HCT116 (cell line): ENCODE results near the gene GM2A. TPM values are rescaled to one million over a fixed set of nuclear protein-coding genes. Genes with fewer than 3 reads are reported as not detected.

ENCODE experiments used
- ATAC-seq: fragments of 200-7000 bp; cut with Tn5 transposase; 2 replicates; pipeline ENCODE4 v1.9.1; 2020; ENCODE audit warnings: mild to moderate bottlenecking, moderate library complexity
- BruUV-seq: library from RNA; stranded (reverse); fragments of 400-500 nt; replicated peaks from 2 replicates; lab custom pipeline; 2021; lab: Mats Ljungman, UMichigan
- CTCF ChIA-PET: fragments of 300-600 bp; sonication (Branson Sonifier 250); formaldehyde crosslinking; loops from one replicate; lab custom pipeline; 2021; ENCODE audit warnings: antibody characterized with exemption; lab: Charles Lee
- POLR2A ChIA-PET: fragments of 300-600, 350-600 bp; sonication (Branson Sonifier 250); formaldehyde crosslinking; loops from one replicate; lab custom pipeline; 2021; ENCODE audit warnings: antibody characterized with exemption; lab: Charles Lee
- RAD21 ChIA-PET, 2 experiments: fragments of 300-600 bp; sonication (Branson Sonifier 250); formaldehyde crosslinking; loops; one replicate each; lab custom pipeline; 2023; ENCODE audit warnings: low total read pairs in 2 of 2; ENCODE audit not compliant: uncharacterized antibody in 2 of 2, unreplicated experiment in 2 of 2, low non-redundant PET in 1 of 2; lab: Charles Lee
- DNase-seq: peaks from one replicate; pipeline ENCODE4 v3.0.0-alpha.2; 2010; ENCODE audit warnings: low read depth, low spot score
- H2AFZ ChIP-seq: fragments of 200-600 bp; shearing (Covaris generic), sonication (generic); 2 replicates; pipeline ENCODE4 v1.6.1; 2017; ENCODE audit warnings: low read depth, mixed run types, mixed read lengths, antibody characterized with exemption, low read length; ENCODE audit not compliant: poor library complexity, severe bottlenecking
- H3K27ac ChIP-seq: 2 replicates; pipeline ENCODE4 v1.5.1; 2012; ENCODE audit warnings: low read depth, low read length
- H3K27me3 ChIP-seq: fragments of 200-600 bp; sonication (generic); 2 replicates; pipeline ENCODE4 v1.6.1; 2016; ENCODE audit warnings: mixed run types, low read length, mixed read lengths; ENCODE audit not compliant: insufficient read depth
- H3K36me3 ChIP-seq, 2 experiments: fragments of 200-500 bp in 1 of 2; fragments of 200-600 bp in 1 of 2; sonication (Bioruptor generic) in 1 of 2; sonication (generic) in 1 of 2; 2 replicates each; pipeline versions ENCODE4 v1.5.1 to v1.6.1; 2014 to 2016; ENCODE audit warnings: low read length in 2 of 2, inconsistent platforms in 1 of 2, mixed read lengths in 1 of 2, mixed run types in 1 of 2; ENCODE audit not compliant: insufficient read depth in 2 of 2, control insufficient read depth in 1 of 2
- H3K4me1 ChIP-seq, 2 experiments: fragments of 200-600 bp in 1 of 2; sonication (generic) in 1 of 2; 2 replicates each; pipeline versions ENCODE4 v1.5.1 to v1.6.1; 2012 to 2017; ENCODE audit warnings: low read length in 2 of 2, inconsistent platforms in 1 of 2, mild to moderate bottlenecking in 1 of 2, mixed read lengths in 1 of 2, mixed run types in 1 of 2, moderate library complexity in 1 of 2; ENCODE audit not compliant: insufficient read depth in 2 of 2, control insufficient read depth in 1 of 2
- H3K4me2 ChIP-seq: fragments of 200-600 bp; sonication (generic); 2 replicates; pipeline ENCODE4 v1.6.1; 2017; ENCODE audit warnings: mixed run types, low read length, mixed read lengths
- H3K4me3 ChIP-seq, 2 experiments: fragments of 200-600 bp in 1 of 2; sonication (generic) in 1 of 2; replicated peaks in 1 of 2; 2 replicates each; pipeline ENCODE4 v1.5.1; 2011 to 2016; ENCODE audit warnings: low read length in 2 of 2, control low read depth in 1 of 2, low read depth in 1 of 2, mild to moderate bottlenecking in 1 of 2, mixed read lengths in 1 of 2, mixed run types in 1 of 2
- H3K79me2 ChIP-seq: fragments of 200-600 bp; sonication (generic); 2 replicates; pipeline ENCODE4 v1.6.1; 2017; ENCODE audit warnings: mild to moderate bottlenecking, mixed run types, low read length, moderate library complexity, mixed read lengths; ENCODE audit not compliant: insufficient read depth
- H3K9ac ChIP-seq: fragments of 200-600 bp; sonication (generic); 2 replicates; pipeline ENCODE4 v1.6.1; 2016; ENCODE audit warnings: low read length, mixed read lengths
- H3K9me2 ChIP-seq: fragments of 200-600 bp; sonication (generic), shearing (Covaris generic); 2 replicates; pipeline ENCODE4 v1.6.1; 2017; ENCODE audit warnings: mixed run types, mild to moderate bottlenecking, moderate library complexity; ENCODE audit not compliant: insufficient read depth
- H3K9me3 ChIP-seq, 2 experiments: fragments of 200-500 bp in 1 of 2; fragments of 200-600 bp in 1 of 2; sonication (Bioruptor generic) in 1 of 2; sonication (generic) in 1 of 2; 2 replicates each; pipeline ENCODE4 v1.6.1; 2014 to 2017; ENCODE audit warnings: low read length in 2 of 2, mixed read lengths in 2 of 2, inconsistent platforms in 1 of 2, low read depth in 1 of 2, mild to moderate bottlenecking in 1 of 2, mixed run types in 1 of 2, moderate library complexity in 1 of 2; ENCODE audit not compliant: control insufficient read depth in 1 of 2, insufficient read depth in 1 of 2
- H4K20me1 ChIP-seq: fragments of 200-600 bp; sonication (generic), shearing (Covaris generic); 2 replicates; pipeline ENCODE4 v1.6.1; 2017; ENCODE audit warnings: mixed run types, mild to moderate bottlenecking, moderate library complexity; ENCODE audit not compliant: insufficient read depth
- ATF3 ChIP-seq: IDR thresholded peaks from 2 replicates; pipeline ENCODE4 v1.6.1; 2012
- ELF1 ChIP-seq: IDR thresholded peaks from 2 replicates; pipeline ENCODE4 v1.6.1; 2012; ENCODE audit warnings: low read depth, borderline replicate concordance
- FOSL1 ChIP-seq: IDR thresholded peaks from 2 replicates; pipeline ENCODE4 v1.6.1; 2012; ENCODE audit warnings: low read depth
- JUND ChIP-seq: IDR thresholded peaks from 2 replicates; pipeline ENCODE4 v1.6.1; 2012
- MAX ChIP-seq: IDR thresholded peaks from 2 replicates; pipeline ENCODE4 v1.6.1; 2012
- POLR2A ChIP-seq: IDR thresholded peaks from 2 replicates; pipeline ENCODE4 v1.7.0; 2011; ENCODE audit warnings: borderline replicate concordance; ENCODE audit not compliant: insufficient read depth, insufficient read length; ENCODE audit errors: extremely low read depth
- RAD21 ChIP-seq: IDR thresholded peaks from 2 replicates; pipeline ENCODE4 v1.6.1; 2012; ENCODE audit warnings: low read depth, mild to moderate bottlenecking
- SRF ChIP-seq: IDR thresholded peaks from 2 replicates; pipeline ENCODE4 v1.6.1; 2012; ENCODE audit warnings: low read depth
- intact Hi-C: fragments of 100-400 bp; cut with micrococcal nuclease; formaldehyde crosslinking; loops from 2 replicates; pipeline ENCODE4 v1.10.0; 2022
- total RNA-seq: library from RNA; stranded (reverse); gene quantifications from one replicate; pipeline ENCODE4 v1.2.1, GENCODE V29; 2021; ENCODE audit not compliant: unreplicated experiment
- TF ChIP-seq, protein P1 (sequence below), 3 experiments: fragments of 200-600 bp in 1 of 3; sonication (generic) in 1 of 3; IDR thresholded peaks in 2 of 3; conservative IDR thresholded peaks in 1 of 3; 2 replicates each; pipeline ENCODE4 v1.5.1; 2012 to 2017; ENCODE audit warnings: low read depth in 2 of 3, low read length in 2 of 3, antibody characterized with exemption in 1 of 3, borderline replicate concordance in 1 of 3, control low read depth in 1 of 3, mild to moderate bottlenecking in 1 of 3, mixed read lengths in 1 of 3, mixed run types in 1 of 3, moderate library complexity in 1 of 3; ENCODE audit not compliant: insufficient read depth in 1 of 3

GM2A gene
- total RNA-seq, 1 experiment from 2014 or later = 25.0 TPM

GRCh38 chr5:151317871-151318270 is 64.9 kb downstream of the GM2A start (continued):
- TF ChIP-seq, protein P1, sequence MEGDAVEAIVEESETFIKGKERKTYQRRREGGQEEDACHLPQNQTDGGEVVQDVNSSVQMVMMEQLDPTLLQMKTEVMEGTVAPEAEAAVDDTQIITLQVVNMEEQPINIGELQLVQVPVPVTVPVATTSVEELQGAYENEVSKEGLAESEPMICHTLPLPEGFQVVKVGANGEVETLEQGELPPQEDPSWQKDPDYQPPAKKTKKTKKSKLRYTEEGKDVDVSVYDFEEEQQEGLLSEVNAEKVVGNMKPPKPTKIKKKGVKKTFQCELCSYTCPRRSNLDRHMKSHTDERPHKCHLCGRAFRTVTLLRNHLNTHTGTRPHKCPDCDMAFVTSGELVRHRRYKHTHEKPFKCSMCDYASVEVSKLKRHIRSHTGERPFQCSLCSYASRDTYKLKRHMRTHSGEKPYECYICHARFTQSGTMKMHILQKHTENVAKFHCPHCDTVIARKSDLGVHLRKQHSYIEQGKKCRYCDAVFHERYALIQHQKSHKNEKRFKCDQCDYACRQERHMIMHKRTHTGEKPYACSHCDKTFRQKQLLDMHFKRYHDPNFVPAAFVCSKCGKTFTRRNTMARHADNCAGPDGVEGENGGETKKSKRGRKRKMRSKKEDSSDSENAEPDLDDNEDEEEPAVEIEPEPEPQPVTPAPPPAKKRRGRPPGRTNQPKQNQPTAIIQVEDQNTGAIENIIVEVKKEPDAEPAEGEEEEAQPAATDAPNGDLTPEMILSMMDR (IDR thresholded peaks at IDR 0.05 in 2 of 3, conservative IDR thresholded peaks at IDR 0.05 in 1 of 3; ENCODE audit: borderline replicate concordance in 1 of 3, insufficient read depth in 1 of 3, low read depth in 2 of 3, low read length in 2 of 3) = no peak
- TF ChIP-seq JUND (no peak), FOSL1 (no peak), MAX (no peak)
- TF ChIP-seq, all 23 proteins: peak for 0

GRCh38 chr5:151318850-151319732 is 66.1 kb downstream of the GM2A start:
- Histone ChIP-seq H3K36me3 (no peaks in the 10 kb centered on the region), H3K9ac (no peak overlapping the region), H2AFZ (no peak overlapping the region), H3K9me2 (no peaks in the 10 kb centered on the region), H3K4me2 (no peak overlapping the region), H3K9me3 (no peaks in the 10 kb centered on the region), H3K4me1 (no peaks in the 10 kb centered on the region), H3K27ac (no peak overlapping the region), H4K20me1 (no peaks in the 10 kb centered on the region)
- intact Hi-C loops = loop anchor here (5.0 to 10.0 kb wide), 2 partner anchors 176 to 423 kb away; no protein-coding TSS in a partner anchor
- BruUV-seq = no TSS peak
- DNase-seq = peak; percentile 26
- CTCF ChIA-PET = interaction anchor here (0.9 to 1.4 kb wide), 4 partner anchors 38 to 422 kb away, joined by 3 to 5 read pairs (median 3); no protein-coding TSS in a partner anchor
- peak; percentile 74 for ATAC-seq
- POLR2A ChIA-PET = no interaction called here
- TF ChIP-seq RAD21 = peak; percentile 56
- TF ChIP-seq ATF3 = no peak
- TF ChIP-seq POLR2A = no peak
- TF ChIP-seq, protein P1 (IDR thresholded peaks at IDR 0.05 in 2 of 3, conservative IDR thresholded peaks at IDR 0.05 in 1 of 3; ENCODE audit: borderline replicate concordance in 1 of 3, insufficient read depth in 1 of 3, low read depth in 2 of 3, low read length in 2 of 3) = peak; percentile 18 to 36 (median 23); a peak in 2 of 6 replicates
- no peak for TF ChIP-seq ELF1
- TF ChIP-seq SRF = no peak
- TF ChIP-seq, all 23 proteins: peak for 2
- Histone ChIP-seq H3K27me3 (no peaks in the 10 kb centered on the region), H3K4me3 (no peak overlapping the region), H3K79me2 (no peaks in the 10 kb centered on the region)
- RAD21 ChIA-PET = interaction anchor here in 1 of 2 experiments (1.0 kb wide), 1 partner anchor 333 kb away, joined by 3 read pairs; no protein-coding TSS in a partner anchor
